SU-DHL-6 (cell line): ENCODE results near the gene XIST.

Source experiments
- H2AFZ ChIP-seq: fragments of 200-600 bp; sonication (generic); 2 replicates; pipeline ENCODE4 v1.6.1; 2014; ENCODE audit warnings: low read depth, mild to moderate bottlenecking, moderate library complexity, mixed read lengths, antibody characterized with exemption, low read length; ENCODE audit not compliant: severe bottlenecking
- H3F3A ChIP-seq: fragments of 200-600 bp; shearing (Covaris generic); 2 replicates; pipeline ENCODE4 v1.6.0; 2016; ENCODE audit warnings: antibody characterized with exemption, mild to moderate bottlenecking; ENCODE audit not compliant: insufficient read depth
- H3K27ac ChIP-seq: fragments of 200-600 bp; sonication (generic); 2 replicates; pipeline ENCODE4 v1.5.1; 2016; ENCODE audit warnings: low read depth, mild to moderate bottlenecking, low read length, moderate library complexity, mixed read lengths
- H3K27me3 ChIP-seq: fragments of 200-600 bp; sonication (generic), shearing (Covaris generic); 2 replicates; pipeline ENCODE4 v1.6.0; 2014; ENCODE audit warnings: mild to moderate bottlenecking, low read length
- H3K36me3 ChIP-seq: fragments of 200-600 bp; sonication (generic); 2 replicates; pipeline ENCODE4 v1.6.1; 2014; ENCODE audit warnings: mild to moderate bottlenecking, low read length, mixed read lengths
- H3K4me2 ChIP-seq: fragments of 300-600, 200-600 bp; shearing (Covaris generic), sonication (generic); 2 replicates; pipeline ENCODE4 v1.6.0; 2014; ENCODE audit warnings: low read length, low read depth, mild to moderate bottlenecking; ENCODE audit not compliant: poor library complexity, severe bottlenecking
- H3K4me3 ChIP-seq: fragments of 200-600 bp; sonication (generic); 2 replicates; pipeline ENCODE4 v1.5.1; 2014; ENCODE audit warnings: antibody characterized with exemption, low read length, mild to moderate bottlenecking, mixed read lengths; ENCODE audit not compliant: insufficient read depth, poor library complexity, severe bottlenecking
- H3K79me2 ChIP-seq: fragments of 200-600 bp; sonication (generic); 2 replicates; pipeline ENCODE4 v1.6.1; 2014; ENCODE audit warnings: mild to moderate bottlenecking, low read length, moderate library complexity; ENCODE audit not compliant: insufficient read depth
- H3K9ac ChIP-seq: fragments of 200-600 bp; sonication (generic); 2 replicates; pipeline ENCODE4 v1.7.0; 2014; ENCODE audit warnings: mild to moderate bottlenecking, low read length
- H3K9me2 ChIP-seq: fragments of 200-600 bp; sonication (generic); replicated peaks from 2 replicates; pipeline ENCODE4 v1.6.1; 2014; ENCODE audit warnings: low read length; ENCODE audit not compliant: insufficient read depth
- H3K9me3 ChIP-seq: fragments of 200-600 bp; sonication (generic); 2 replicates; pipeline ENCODE4 v1.6.1; 2014; ENCODE audit warnings: low read length, mixed read lengths; ENCODE audit not compliant: insufficient read depth
- H4K20me1 ChIP-seq: fragments of 200-600 bp; sonication (generic); 2 replicates; pipeline ENCODE4 v1.6.1; 2014; ENCODE audit warnings: low read depth, mild to moderate bottlenecking, antibody characterized with exemption, low read length, moderate library complexity, mixed read lengths
- EZH2phosphoT487 ChIP-seq: fragments of 200-600 bp; sonication (generic), shearing (Covaris generic); conservative IDR thresholded peaks from 2 replicates; pipeline ENCODE4 v1.6.1; 2018; ENCODE audit warnings: mild to moderate bottlenecking, antibody characterized with exemption, low read length, moderate library complexity, mixed read lengths
- TF ChIP-seq, protein P1 (sequence below): fragments of 200-600 bp; sonication (generic); IDR thresholded peaks from one replicate; pipeline ENCODE4 v1.5.1; 2017; ENCODE audit warnings: antibody characterized with exemption, mild to moderate bottlenecking, low read length, moderate library complexity; ENCODE audit not compliant: insufficient read depth, poor library complexity, severe bottlenecking

Gene XIST

DNA sequence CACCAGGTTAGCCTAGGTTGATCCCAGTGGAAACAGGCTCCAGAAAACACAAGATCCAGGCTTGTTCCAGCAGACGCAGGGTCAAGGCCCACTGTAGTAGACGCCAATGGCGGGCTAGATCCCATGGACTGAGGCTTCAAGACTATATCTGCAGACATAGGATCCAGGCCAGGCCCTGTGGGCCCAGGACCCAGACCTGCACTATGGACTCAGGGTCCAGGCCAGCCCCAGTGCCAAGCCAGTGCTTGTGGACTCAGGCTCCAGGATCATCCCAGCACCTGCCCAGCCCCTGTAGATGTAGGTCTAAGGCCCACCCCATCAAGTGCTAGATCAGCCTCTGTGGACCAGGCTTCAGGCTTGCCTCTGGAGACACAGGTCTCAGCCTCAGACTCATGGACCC, 11.3 kb upstream of the XIST start:
- Histone ChIP-seq H3K4me2 (no peak overlapping the region), H3K4me3 (no peak overlapping the region), H3K9me3 (no peaks in the 10 kb centered on the region), H4K20me1 (no peaks in the 10 kb centered on the region), H3F3A (no peaks in the 10 kb centered on the region), H3K79me2 (no peaks in the 10 kb centered on the region), H3K9ac (no peak overlapping the region), H3K36me3 (no peaks in the 10 kb centered on the region), H3K27ac (no peak overlapping the region), H3K9me2 (no peaks in the 10 kb centered on the region), H3K27me3 (no peaks in the 10 kb centered on the region), H2AFZ (no peak overlapping the region)
- TF ChIP-seq, protein P1, sequence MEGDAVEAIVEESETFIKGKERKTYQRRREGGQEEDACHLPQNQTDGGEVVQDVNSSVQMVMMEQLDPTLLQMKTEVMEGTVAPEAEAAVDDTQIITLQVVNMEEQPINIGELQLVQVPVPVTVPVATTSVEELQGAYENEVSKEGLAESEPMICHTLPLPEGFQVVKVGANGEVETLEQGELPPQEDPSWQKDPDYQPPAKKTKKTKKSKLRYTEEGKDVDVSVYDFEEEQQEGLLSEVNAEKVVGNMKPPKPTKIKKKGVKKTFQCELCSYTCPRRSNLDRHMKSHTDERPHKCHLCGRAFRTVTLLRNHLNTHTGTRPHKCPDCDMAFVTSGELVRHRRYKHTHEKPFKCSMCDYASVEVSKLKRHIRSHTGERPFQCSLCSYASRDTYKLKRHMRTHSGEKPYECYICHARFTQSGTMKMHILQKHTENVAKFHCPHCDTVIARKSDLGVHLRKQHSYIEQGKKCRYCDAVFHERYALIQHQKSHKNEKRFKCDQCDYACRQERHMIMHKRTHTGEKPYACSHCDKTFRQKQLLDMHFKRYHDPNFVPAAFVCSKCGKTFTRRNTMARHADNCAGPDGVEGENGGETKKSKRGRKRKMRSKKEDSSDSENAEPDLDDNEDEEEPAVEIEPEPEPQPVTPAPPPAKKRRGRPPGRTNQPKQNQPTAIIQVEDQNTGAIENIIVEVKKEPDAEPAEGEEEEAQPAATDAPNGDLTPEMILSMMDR, result no peak
- no peak for TF ChIP-seq EZH2phosphoT487

DNA sequence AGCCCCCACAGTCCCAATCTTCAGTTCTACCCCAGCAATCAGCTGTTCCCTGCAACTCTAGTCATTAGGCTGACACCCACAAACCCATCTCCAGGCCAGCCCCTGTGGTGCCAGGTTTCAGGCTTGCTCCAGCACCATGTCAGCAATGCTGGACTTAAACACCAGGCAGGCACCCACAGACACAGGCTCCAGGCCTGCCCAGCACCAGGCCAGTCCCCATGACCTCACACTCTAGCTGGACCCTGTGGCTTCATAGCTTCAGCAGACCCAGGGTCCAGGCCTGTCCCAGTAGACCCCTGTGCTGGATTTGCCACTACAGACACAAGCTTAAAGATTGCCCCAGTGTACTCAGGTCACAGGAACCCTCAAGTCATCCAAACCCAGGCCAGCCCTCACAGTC, 10.8 kb upstream of the XIST start:
- Histone ChIP-seq H3K27ac (no peak overlapping the region), H3K4me2 (no peak overlapping the region), H3F3A (no peaks in the 10 kb centered on the region), H3K79me2 (no peaks in the 10 kb centered on the region), H3K9me3 (no peaks in the 10 kb centered on the region), H3K27me3 (no peaks in the 10 kb centered on the region), H3K9ac (no peak overlapping the region), H4K20me1 (no peaks in the 10 kb centered on the region), H3K36me3 (no peaks in the 10 kb centered on the region), H3K4me3 (no peak overlapping the region), H2AFZ (no peak overlapping the region), H3K9me2 (no peaks in the 10 kb centered on the region)
- TF ChIP-seq, protein P1, result no peak
- no peak for TF ChIP-seq EZH2phosphoT487

DNA sequence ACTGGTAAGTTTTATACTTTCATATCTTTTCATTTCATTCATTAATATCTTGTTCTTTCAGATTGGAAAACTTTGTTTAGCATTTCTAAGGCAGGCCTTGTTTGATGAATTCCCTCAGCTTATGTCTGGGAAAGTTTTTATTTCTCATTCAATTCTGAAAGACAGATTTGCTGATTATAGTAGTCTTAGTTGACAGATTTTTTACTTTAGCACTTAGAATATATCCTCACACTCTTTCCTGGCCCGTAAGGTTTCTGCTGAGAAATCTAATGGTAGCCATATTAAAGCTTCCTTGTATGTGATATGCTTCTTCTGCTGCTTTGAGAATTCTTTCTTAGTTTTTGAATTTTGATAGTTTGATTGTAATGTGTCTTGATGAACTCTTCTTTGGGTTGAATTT, 7.1 kb upstream of the XIST start:
- Histone ChIP-seq H3K27ac (no peak overlapping the region), H3K79me2 (no peaks in the 10 kb centered on the region), H3F3A (no peaks in the 10 kb centered on the region), H2AFZ (no peak overlapping the region), H3K9me2 (no peaks in the 10 kb centered on the region), H3K36me3 (no peaks in the 10 kb centered on the region), H3K9ac (no peak overlapping the region), H3K27me3 (no peaks in the 10 kb centered on the region), H3K9me3 (no peaks in the 10 kb centered on the region), H4K20me1 (no peaks in the 10 kb centered on the region), H3K4me2 (no peak overlapping the region), H3K4me3 (no peak overlapping the region)
- TF ChIP-seq, protein P1, result no peak
- TF ChIP-seq EZH2phosphoT487, result no peak
